DOHH2 (cell line): ENCODE results near the gene ATAT1.
A peak's percentile ranks its signal among the peaks of the same experiment; 100 is the strongest.

Experiments
- H3F3A ChIP-seq: fragments of 200-600 bp; sonication (generic), shearing (Covaris generic); 2 replicates; pipeline ENCODE4 v1.6.0; 2016; ENCODE audit warnings: antibody characterized with exemption, mild to moderate bottlenecking; ENCODE audit not compliant: control insufficient read depth, insufficient read depth
- H3K27ac ChIP-seq: fragments of 200-600 bp; sonication (generic); 2 replicates; pipeline ENCODE4 v1.5.1; 2014; ENCODE audit warnings: low read depth, mild to moderate bottlenecking, low read length, moderate library complexity
- H3K27me3 ChIP-seq: fragments of 200-600 bp; sonication (generic); 2 replicates; pipeline ENCODE4 v1.6.1; 2014; ENCODE audit warnings: mild to moderate bottlenecking, low read length, mixed read lengths; ENCODE audit not compliant: control insufficient read depth
- H3K36me3 ChIP-seq: fragments of 200-600 bp; sonication (generic); 2 replicates; pipeline ENCODE4 v1.6.1; 2014; ENCODE audit warnings: mild to moderate bottlenecking, low read length, moderate library complexity, mixed read lengths; ENCODE audit not compliant: control insufficient read depth
- H3K4me1 ChIP-seq: fragments of 200-600 bp; sonication (generic); 2 replicates; pipeline ENCODE4 v1.6.1; 2014; ENCODE audit warnings: mild to moderate bottlenecking, low read length, mixed read lengths; ENCODE audit not compliant: control insufficient read depth
- H3K4me2 ChIP-seq: fragments of 200-600 bp; sonication (generic); 2 replicates; pipeline ENCODE4 v1.6.0; 2014; ENCODE audit warnings: mild to moderate bottlenecking, low read length, moderate library complexity
- H3K4me3 ChIP-seq: fragments of 200-600 bp; sonication (generic); 2 replicates; pipeline ENCODE4 v1.5.1; 2014; ENCODE audit warnings: mild to moderate bottlenecking, low read length, mixed read lengths
- H3K79me2 ChIP-seq: fragments of 200-600 bp; sonication (generic); 2 replicates; pipeline ENCODE4 v1.6.1; 2014; ENCODE audit warnings: mild to moderate bottlenecking, low read length, mixed read lengths; ENCODE audit not compliant: control insufficient read depth
- H3K9me2 ChIP-seq: fragments of 200-600 bp; sonication (generic); replicated peaks from 2 replicates; pipeline ENCODE4 v1.6.1; 2014; ENCODE audit warnings: mild to moderate bottlenecking, low read length, mixed read lengths; ENCODE audit not compliant: control insufficient read depth
- H3K9me3 ChIP-seq: fragments of 200-600 bp; sonication (generic); 2 replicates; pipeline ENCODE4 v1.6.1; 2014; ENCODE audit warnings: antibody characterized with exemption, low read length, mixed read lengths; ENCODE audit not compliant: control insufficient read depth, insufficient read depth
- H4K20me1 ChIP-seq: fragments of 200-600 bp; sonication (generic); 2 replicates; pipeline ENCODE4 v1.6.0; 2014; ENCODE audit warnings: low read depth, mild to moderate bottlenecking, antibody characterized with exemption, low read length, moderate library complexity; ENCODE audit not compliant: control insufficient read depth, insufficient read depth
- CTCF ChIP-seq: fragments of 200-600 bp; sonication (generic); IDR thresholded peaks from one replicate; pipeline ENCODE4 v1.5.1; 2014; ENCODE audit warnings: antibody characterized with exemption, mild to moderate bottlenecking, low read depth, low read length; ENCODE audit not compliant: poor library complexity, severe bottlenecking
- EZH2phosphoT487 ChIP-seq: fragments of 200-600 bp; sonication (generic); IDR thresholded peaks from 2 replicates; pipeline ENCODE4 v1.6.1; 2017; ENCODE audit warnings: borderline replicate concordance, mild to moderate bottlenecking, antibody characterized with exemption, low read length, moderate library complexity, mixed read lengths

Gene ATAT1

DNA sequence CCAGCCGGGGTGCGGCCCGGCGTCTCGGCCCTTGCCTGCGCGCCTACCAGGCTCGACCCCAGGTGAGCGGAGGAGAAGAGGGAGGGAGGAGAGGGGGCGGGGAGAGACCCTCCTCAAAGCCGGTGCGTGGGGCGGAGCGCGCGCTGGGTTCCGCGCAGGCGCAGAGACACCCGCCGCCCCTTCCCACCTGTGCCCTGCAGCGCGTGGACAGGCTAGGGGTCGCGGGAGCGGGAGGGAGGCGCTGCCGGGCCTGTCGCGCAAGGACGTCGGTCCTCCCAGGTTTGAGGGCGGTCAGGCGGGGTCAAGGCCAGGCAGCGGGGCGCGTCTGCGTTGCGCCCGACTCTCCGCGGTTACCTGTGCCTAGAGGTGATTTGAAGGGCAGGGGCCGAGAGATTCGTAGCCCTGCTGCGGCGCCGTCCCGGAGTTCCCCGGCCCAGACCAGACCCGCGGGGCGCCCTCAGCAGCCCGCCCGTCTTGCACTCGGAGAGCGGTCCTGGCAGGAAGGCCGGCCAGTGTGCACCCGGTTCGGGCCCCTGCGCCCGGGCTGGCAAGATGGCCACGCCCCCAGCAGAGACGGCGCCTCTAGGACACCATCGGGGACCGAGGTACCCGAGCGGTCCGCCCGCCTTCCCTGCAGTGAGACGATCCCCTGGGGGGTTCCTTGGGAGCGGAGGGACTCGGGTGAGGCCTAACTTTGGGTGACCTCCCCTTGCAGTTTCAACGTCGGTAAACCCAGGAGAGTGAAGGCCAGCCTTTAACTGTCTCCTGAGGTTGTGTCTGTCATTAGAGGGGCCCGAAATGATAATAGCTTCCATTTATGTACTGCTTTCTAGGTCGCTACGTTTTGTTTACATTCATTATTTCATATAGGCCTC, 20.8 kb downstream of the ATAT1 start:
- TF ChIP-seq EZH2phosphoT487 (no peak), CTCF (no peak)

DNA sequence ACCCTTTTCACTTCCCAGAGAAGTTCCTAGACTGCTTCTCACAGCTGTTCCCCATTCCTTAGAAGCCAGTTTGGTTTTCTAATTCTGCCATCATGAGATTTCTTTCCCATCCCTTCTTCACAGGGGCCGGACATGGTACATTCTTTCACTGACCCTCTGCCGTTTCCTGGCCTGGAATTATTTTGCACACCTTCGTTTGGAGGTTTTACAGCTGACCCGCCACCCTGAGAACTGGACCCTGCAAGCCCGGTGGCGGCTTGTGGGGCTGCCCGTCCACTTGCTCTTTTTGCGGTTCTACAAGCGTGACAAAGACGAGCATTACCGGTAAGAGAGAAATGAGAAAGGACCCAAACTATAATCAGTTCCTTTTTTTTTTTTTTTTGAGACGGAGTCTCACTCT, 24.5 kb downstream of the ATAT1 start:
- H3K79me2 ChIP-seq, result peaks cover 31% of the 10 kb centered on the region
- H3K4me1 ChIP-seq, result peaks cover 11% of the 10 kb centered on the region
- no peaks in the 10 kb centered on the region for H3K9me3 ChIP-seq
- H3F3A ChIP-seq, result peaks cover 7% of the 10 kb centered on the region; the same call in 1 of the 2 replicates
- peaks cover 58% of the 10 kb centered on the region for H3K36me3 ChIP-seq
- H3K4me2 ChIP-seq, result no peak overlapping the region
- no peak overlapping the region for H3K4me3 ChIP-seq
- no peaks in the 10 kb centered on the region for H3K27me3 ChIP-seq
- H3K27ac ChIP-seq, result no peak overlapping the region
- TF ChIP-seq EZH2phosphoT487, result no peak
- no peak for TF ChIP-seq CTCF
- H3K9me2 ChIP-seq, result no peaks in the 10 kb centered on the region
- H4K20me1 ChIP-seq, result no peaks in the 10 kb centered on the region

More for the DNA sequence above, 20.8 kb downstream of the ATAT1 start:
- H3K27ac ChIP-seq, result peak overlapping the region; percentile 74
- H3K27me3 ChIP-seq, result no peaks in the 10 kb centered on the region
- H3K4me1 ChIP-seq, result peaks cover 15% of the 10 kb centered on the region
- H3K4me3 ChIP-seq, result peak overlapping the region; percentile 91
- peaks cover 2% of the 10 kb centered on the region; the same call in 1 of the 2 replicates for H3F3A ChIP-seq
- no peaks in the 10 kb centered on the region for H3K9me3 ChIP-seq
- H4K20me1 ChIP-seq, result no peaks in the 10 kb centered on the region
- H3K4me2 ChIP-seq, result peak overlapping the region; percentile 70
- peaks cover 37% of the 10 kb centered on the region for H3K79me2 ChIP-seq
- H3K36me3 ChIP-seq, result peaks cover 39% of the 10 kb centered on the region
- H3K9me2 ChIP-seq, result no peaks in the 10 kb centered on the region

- Histone ChIP-seq H3K4me2 (no peak overlapping the region), H3K79me2 (no peaks in the 10 kb centered on the region), H3K27ac (no peak overlapping the region), H3K27me3 (no peaks in the 10 kb centered on the region), H3F3A (peaks cover 7% of the 10 kb centered on the region; the same call in 1 of the 2 replicates), H3K9me2 (no peaks in the 10 kb centered on the region), H3K4me1 (no peaks in the 10 kb centered on the region), H4K20me1 (no peaks in the 10 kb centered on the region), H3K9me3 (no peaks in the 10 kb centered on the region), H3K36me3 (peaks cover 80% of the 10 kb centered on the region), H3K4me3 (no peak overlapping the region)
- TF ChIP-seq EZH2phosphoT487 (no peak), CTCF (no peak)
These were observed 28.4 kb downstream of the ATAT1 start for GRCh38 chr6:30654798-30655742.
